GM12872 (cell line): ENCODE data around the gene MAPK1.

Experiments
- CTCF ChIP-seq: IDR thresholded peaks from 3 replicates; pipeline ENCODE4 v1.5.1; 2011; ENCODE audit warnings: low read depth, mild to moderate bottlenecking, low read length, moderate library complexity; ENCODE audit not compliant: insufficient read depth

MAPK1 gene

GRCh38 chr22:21802673-21803072 lies 64.8 kb downstream of the MAPK1 start:
- TF ChIP-seq CTCF = no peak

- TF ChIP-seq CTCF = no peak
Observed at GRCh38 chr22:21802056-21802455, 65.4 kb downstream of the MAPK1 start.

- no peak for TF ChIP-seq CTCF
Observed at GRCh38 chr22:21800552-21801303, 66.7 kb downstream of the MAPK1 start.

GRCh38 chr22:21797444-21798221 lies 69.8 kb downstream of the MAPK1 start:
- no peak for TF ChIP-seq CTCF

- TF ChIP-seq CTCF = no peak
Observed at GRCh38 chr22:21796863-21797262, 70.6 kb downstream of the MAPK1 start.

GRCh38 chr22:21796231-21796630 lies 71.2 kb downstream of the MAPK1 start:
- TF ChIP-seq CTCF = no peak
